Fibroblast of lung (primary cell): Measurements from ENCODE around the gene GPX5.
"Not testable (repeated sequence)": the region's sequence is repeated elsewhere in the genome, so short reads cannot be mapped to it uniquely, and the experiment has no call there.

Experiments used
- CTCF ChIP-seq, 2 donors: IDR thresholded peaks in 1 of 2; conservative IDR thresholded peaks in 1 of 2; 1 replicate in 1 of 2; 2 replicates in 1 of 2; pipeline ENCODE4 v1.5.1; 2011 to 2012; ENCODE audit warnings: low read length in 2 of 2, control low read depth in 1 of 2, inconsistent platforms in 1 of 2, low read depth in 1 of 2, mild to moderate bottlenecking in 1 of 2
- EZH2 ChIP-seq: IDR thresholded peaks from 2 replicates; pipeline ENCODE4 v1.5.1; 2012; ENCODE audit warnings: low read length, control low read depth, mild to moderate bottlenecking; ENCODE audit errors: missing control alignments

GRCh38 chr6:28512387-28512786 is 13.3 kb upstream of the GPX5 start:
- not testable (repeated sequence) for TF ChIP-seq CTCF (conservative IDR thresholded peaks at IDR 0.05 in 1 of 2, IDR thresholded peaks at IDR 0.05 in 1 of 2; ENCODE audit: low read depth in 1 of 2, low read length in 2 of 2); EZH2
